Activated CD4-positive, alpha-beta T cell treated with anti-CD3 and anti-CD28 coated beads, Interleukin-2, amount 50 U/mL, for 48 hours (primary cell): ENCODE data around the gene PNPLA3.

Source experiments
- DNase-seq, 2 experiments: peaks; one replicate each; pipeline ENCODE4 v3.0.0-alpha.2; 2020

The PNPLA3 gene

DNA sequence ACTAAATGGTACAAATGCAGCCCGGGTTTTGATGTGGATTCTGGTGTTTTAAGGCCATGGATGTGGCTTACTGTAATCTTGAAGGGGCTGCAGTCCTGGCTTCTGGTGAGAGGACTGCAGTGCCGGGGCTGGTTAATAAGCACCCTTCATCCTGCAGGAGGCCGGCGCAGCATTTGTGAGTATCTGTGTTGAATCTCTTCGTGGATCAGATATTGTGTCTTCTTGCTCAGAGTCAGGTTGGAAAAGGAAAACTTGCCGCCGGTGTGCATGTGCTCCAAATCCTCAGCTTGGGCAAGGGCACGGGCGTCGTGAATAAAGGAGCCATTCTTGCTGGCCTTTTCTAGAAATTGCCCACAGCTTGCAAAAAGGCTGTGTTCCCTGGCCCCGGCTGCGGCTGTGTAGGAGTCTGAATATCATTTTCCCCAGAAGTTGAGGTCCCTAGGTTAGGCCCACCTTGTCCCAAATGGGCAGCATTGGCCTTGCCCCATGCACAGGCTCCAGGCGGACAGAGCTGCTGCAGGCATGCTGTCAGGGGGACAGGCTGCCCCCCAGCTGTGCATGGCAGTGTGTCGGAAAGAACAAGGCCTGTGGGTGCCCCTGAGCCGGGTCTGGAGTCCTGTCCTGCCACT, 71.6 kb downstream of the PNPLA3 start:
- DNase-seq: no peak

DNA sequence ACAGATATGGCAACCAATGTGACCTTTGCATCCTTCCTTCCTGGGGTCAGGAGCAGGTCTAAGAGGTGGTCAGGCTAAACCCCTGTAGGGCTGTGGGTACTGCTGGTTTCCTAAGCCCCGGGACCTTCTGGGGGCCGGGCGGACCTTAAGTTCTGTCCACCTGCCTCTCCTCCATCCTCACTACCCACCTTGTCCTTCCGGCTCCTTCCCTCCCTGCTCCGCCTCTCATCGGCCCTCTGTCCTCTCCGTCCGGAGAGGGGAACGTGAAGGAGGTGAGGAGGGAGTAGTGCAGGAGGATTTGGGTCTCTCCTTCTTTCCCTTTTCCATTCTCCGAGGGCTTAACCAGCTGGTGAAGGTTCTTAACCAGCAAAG, 72.2 kb downstream of the PNPLA3 start:
- DNase-seq: no peak

- DNase-seq: peak; percentile 71 to 77
Measured at GRCh38 chr22:43996170-43996980, 72.8 kb downstream of the PNPLA3 start.

- DNase-seq: no peak
Measured at GRCh38 chr22:43996981-43997265, 73.3 kb downstream of the PNPLA3 start.
